HepG2 (cell line): ENCODE data around the gene CLEC18B.
"Not testable (repeated sequence)": the region's sequence is repeated elsewhere in the genome, so short reads cannot be mapped to it uniquely, and the experiment has no call there.

ENCODE experiments used
- CHCHD3 ChIP-seq: sonication (generic); formaldehyde crosslinking; IDR thresholded peaks from 2 replicates; pipeline ENCODE4 v1.8.0; 2022; ENCODE audit warnings: mild to moderate bottlenecking, missing genetic modification reagents, moderate library complexity
- ELF1 ChIP-seq: sonication (generic); formaldehyde crosslinking; IDR thresholded peaks from 2 replicates; pipeline ENCODE4 v1.4.0; 2020; ENCODE audit warnings: missing genetic modification reagents
- KDM1A ChIP-seq: IDR thresholded peaks from 2 replicates; pipeline ENCODE4 v1.6.1; 2016; ENCODE audit warnings: missing compliant biosample characterization
- NR2C2 ChIP-seq: sonication (generic); formaldehyde crosslinking; IDR thresholded peaks from 2 replicates; pipeline ENCODE4 v1.4.0; 2020; ENCODE audit warnings: missing genetic modification reagents, mild to moderate bottlenecking, moderate library complexity, borderline replicate concordance
- SMC3 ChIP-seq: IDR thresholded peaks from 2 replicates; pipeline ENCODE4 v1.6.1; 2011; ENCODE audit warnings: low read length, improper control_type of control experiment
- YY1 ChIP-seq: IDR thresholded peaks from 2 replicates; pipeline ENCODE4 v1.6.1; 2011; ENCODE audit warnings: low read length, low read depth, moderate library complexity, mild to moderate bottlenecking; ENCODE audit not compliant: insufficient read depth, insufficient replicate concordance
- ZNF766 ChIP-seq: sonication (generic); formaldehyde crosslinking; IDR thresholded peaks from 2 replicates; pipeline ENCODE4 v1.5.0; 2020; ENCODE audit warnings: missing genetic modification reagents, borderline replicate concordance
- TF ChIP-seq, protein P1 (sequence below): sonication (generic); formaldehyde crosslinking; IDR thresholded peaks from 2 replicates; pipeline ENCODE4 v1.5.0; 2020; ENCODE audit warnings: mild to moderate bottlenecking, missing genetic modification reagents, moderate library complexity
- TF ChIP-seq, protein P2 (sequence below): sonication (generic); formaldehyde crosslinking; conservative IDR thresholded peaks from 2 replicates; pipeline ENCODE4 v1.5.0; 2020; ENCODE audit warnings: missing genetic modification reagents

DNA sequence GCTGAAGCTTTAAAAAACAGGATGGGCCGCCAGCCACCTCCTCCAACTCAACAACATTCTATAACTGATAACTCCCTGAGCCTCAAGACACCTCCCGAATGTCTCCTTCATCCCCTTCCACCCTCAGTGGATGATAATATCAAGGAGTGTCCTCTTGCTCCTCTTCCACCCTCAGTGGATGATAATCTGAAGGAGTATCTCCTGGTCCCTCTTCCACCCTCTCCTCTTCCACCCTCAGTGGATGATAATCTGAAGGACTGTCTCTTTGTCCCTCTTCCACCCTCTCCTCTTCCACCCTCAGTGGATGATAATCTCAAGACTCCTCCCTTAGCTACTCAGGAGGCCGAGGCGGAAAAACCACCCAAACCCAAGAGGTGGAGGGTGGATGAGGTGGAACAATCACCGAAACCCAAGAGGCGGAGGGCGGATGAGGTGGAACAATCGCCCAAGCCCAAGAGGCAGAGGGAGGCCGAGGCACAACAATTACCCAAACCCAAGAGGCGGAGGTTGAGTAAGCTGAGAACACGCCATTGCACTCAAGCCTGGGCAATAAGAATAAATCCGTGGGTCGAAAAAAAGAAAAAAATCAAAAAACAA, 29.7 kb downstream of the CLEC18B start:
- TF ChIP-seq SMC3; ELF1 (CRISPR knock-in tag); ZNF766; NR2C2; YY1; KDM1A (CRISPR knock-in tag); CHCHD3: not testable (repeated sequence)
- TF ChIP-seq, protein P1, sequence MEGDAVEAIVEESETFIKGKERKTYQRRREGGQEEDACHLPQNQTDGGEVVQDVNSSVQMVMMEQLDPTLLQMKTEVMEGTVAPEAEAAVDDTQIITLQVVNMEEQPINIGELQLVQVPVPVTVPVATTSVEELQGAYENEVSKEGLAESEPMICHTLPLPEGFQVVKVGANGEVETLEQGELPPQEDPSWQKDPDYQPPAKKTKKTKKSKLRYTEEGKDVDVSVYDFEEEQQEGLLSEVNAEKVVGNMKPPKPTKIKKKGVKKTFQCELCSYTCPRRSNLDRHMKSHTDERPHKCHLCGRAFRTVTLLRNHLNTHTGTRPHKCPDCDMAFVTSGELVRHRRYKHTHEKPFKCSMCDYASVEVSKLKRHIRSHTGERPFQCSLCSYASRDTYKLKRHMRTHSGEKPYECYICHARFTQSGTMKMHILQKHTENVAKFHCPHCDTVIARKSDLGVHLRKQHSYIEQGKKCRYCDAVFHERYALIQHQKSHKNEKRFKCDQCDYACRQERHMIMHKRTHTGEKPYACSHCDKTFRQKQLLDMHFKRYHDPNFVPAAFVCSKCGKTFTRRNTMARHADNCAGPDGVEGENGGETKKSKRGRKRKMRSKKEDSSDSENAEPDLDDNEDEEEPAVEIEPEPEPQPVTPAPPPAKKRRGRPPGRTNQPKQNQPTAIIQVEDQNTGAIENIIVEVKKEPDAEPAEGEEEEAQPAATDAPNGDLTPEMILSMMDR (CRISPR knock-in tag) = not testable (repeated sequence)
- TF ChIP-seq, protein P2, sequence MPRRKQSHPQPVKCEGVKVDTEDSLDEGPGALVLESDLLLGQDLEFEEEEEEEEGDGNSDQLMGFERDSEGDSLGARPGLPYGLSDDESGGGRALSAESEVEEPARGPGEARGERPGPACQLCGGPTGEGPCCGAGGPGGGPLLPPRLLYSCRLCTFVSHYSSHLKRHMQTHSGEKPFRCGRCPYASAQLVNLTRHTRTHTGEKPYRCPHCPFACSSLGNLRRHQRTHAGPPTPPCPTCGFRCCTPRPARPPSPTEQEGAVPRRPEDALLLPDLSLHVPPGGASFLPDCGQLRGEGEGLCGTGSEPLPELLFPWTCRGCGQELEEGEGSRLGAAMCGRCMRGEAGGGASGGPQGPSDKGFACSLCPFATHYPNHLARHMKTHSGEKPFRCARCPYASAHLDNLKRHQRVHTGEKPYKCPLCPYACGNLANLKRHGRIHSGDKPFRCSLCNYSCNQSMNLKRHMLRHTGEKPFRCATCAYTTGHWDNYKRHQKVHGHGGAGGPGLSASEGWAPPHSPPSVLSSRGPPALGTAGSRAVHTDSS (CRISPR knock-in tag) = not testable (repeated sequence)
